HEK293 (cell line): Measurements from ENCODE around the gene ASPSCR1.

Source experiments
- CTCF ChIA-PET: fragments of 350-600 bp; formaldehyde crosslinking; extraction: SDS; loops from one replicate; lab custom pipeline; 2021; ENCODE audit warnings: antibody characterized with exemption; lab: Yijun Ruan, JAX
- POLR2A ChIA-PET: fragments of 300-600 bp; formaldehyde crosslinking; extraction: SDS; loops from one replicate; lab custom pipeline; 2020; ENCODE audit warnings: antibody characterized with exemption, inconsistent platforms; lab: Yijun Ruan, JAX
- H3K27ac ChIP-seq: fragments of 200-500 bp; sonication (Bioruptor generic); 2 replicates; pipeline ENCODE4 v1.5.1; 2014; ENCODE audit warnings: low read depth, low read length, control low read depth, inconsistent platforms; ENCODE audit errors: extremely low read depth
- H3K36me3 ChIP-seq, 2 experiments: fragments of 200-500 bp in 1 of 2; sonication (Bioruptor generic) in 1 of 2; 1 replicate in 1 of 2; 2 replicates in 1 of 2; pipeline ENCODE4 v1.5.1; 2014 to 2017; ENCODE audit warnings: inconsistent platforms in 2 of 2, low read length in 2 of 2; ENCODE audit not compliant: control insufficient read depth in 2 of 2, insufficient read depth in 1 of 2
- H3K4me1 ChIP-seq: fragments of 200-500 bp; sonication (Bioruptor generic); 2 replicates; pipeline ENCODE4 v1.5.1; 2014; ENCODE audit warnings: mild to moderate bottlenecking, low read length, inconsistent platforms; ENCODE audit not compliant: control insufficient read depth, insufficient read depth
- H3K4me3 ChIP-seq: 2 replicates; pipeline ENCODE4 v1.5.1; 2011; ENCODE audit warnings: low read depth, mild to moderate bottlenecking, control low read depth, low read length, moderate library complexity
- H3K9me3 ChIP-seq: fragments of 200-500 bp; sonication (Bioruptor generic); 2 replicates; pipeline ENCODE4 v1.5.1; 2014; ENCODE audit warnings: low read depth, low read length, inconsistent platforms; ENCODE audit not compliant: control insufficient read depth, insufficient read depth
- BCL11A ChIP-seq: fragments of 450-650 bp; formaldehyde crosslinking; IDR thresholded peaks from 2 replicates; pipeline ENCODE4 v1.5.1; 2016; ENCODE audit warnings: low read depth, missing biosample characterization, missing genetic modification characterization
- EGR2 ChIP-seq: fragments of 450-650 bp; formaldehyde crosslinking; IDR thresholded peaks from 2 replicates; pipeline ENCODE4 v1.5.1; 2016; ENCODE audit warnings: low read depth, missing biosample characterization, missing genetic modification characterization
- HIC1 ChIP-seq: fragments of 450-650 bp; formaldehyde crosslinking; IDR thresholded peaks from 2 replicates; pipeline ENCODE4 v1.5.1; 2016; ENCODE audit warnings: missing biosample characterization, missing genetic modification characterization
- INSM2 ChIP-seq: fragments of 450-650 bp; formaldehyde crosslinking; IDR thresholded peaks from 2 replicates; pipeline ENCODE4 v1.5.1; 2016; ENCODE audit warnings: missing biosample characterization, missing genetic modification characterization
- KLF1 ChIP-seq: fragments of 450-650 bp; formaldehyde crosslinking; IDR thresholded peaks from 2 replicates; pipeline ENCODE4 v1.5.1; 2016; ENCODE audit warnings: missing biosample characterization, missing genetic modification characterization
- SETDB1 ChIP-seq: IDR thresholded peaks from one replicate; pipeline ENCODE4 v1.6.1; 2017; ENCODE audit warnings: mild to moderate bottlenecking, low read length, moderate library complexity, mixed read lengths; ENCODE audit not compliant: insufficient read length
- ZBTB11 ChIP-seq: fragments of 450-650 bp; formaldehyde crosslinking; conservative IDR thresholded peaks from 2 replicates; pipeline ENCODE4 v1.5.1; 2016; ENCODE audit warnings: low read depth, missing biosample characterization, missing genetic modification characterization
- ZFHX2 ChIP-seq: fragments of 450-650 bp; formaldehyde crosslinking; conservative IDR thresholded peaks from 2 replicates; pipeline ENCODE4 v1.5.1; 2016; ENCODE audit warnings: missing biosample characterization, missing genetic modification characterization
- ZNF148 ChIP-seq: fragments of 450-650 bp; formaldehyde crosslinking; IDR thresholded peaks from 2 replicates; pipeline ENCODE4 v1.5.0; 2017; ENCODE audit warnings: missing biosample characterization, missing genetic modification characterization, borderline replicate concordance
- ZNF223 ChIP-seq: fragments of 450-650 bp; formaldehyde crosslinking; IDR thresholded peaks from 2 replicates; pipeline ENCODE4 v1.5.1; 2016; ENCODE audit warnings: missing biosample characterization, missing genetic modification characterization
- ZNF280C ChIP-seq: fragments of 450-650 bp; formaldehyde crosslinking; IDR thresholded peaks from 2 replicates; pipeline ENCODE4 v1.5.1; 2016; ENCODE audit warnings: missing biosample characterization, missing genetic modification characterization
- ZNF354C ChIP-seq: fragments of 450-650 bp; formaldehyde crosslinking; IDR thresholded peaks from 2 replicates; pipeline ENCODE4 v1.5.1; 2016; ENCODE audit warnings: missing biosample characterization, missing genetic modification characterization, low read depth, borderline replicate concordance
- ZNF426 ChIP-seq: fragments of 450-650 bp; formaldehyde crosslinking; IDR thresholded peaks from 2 replicates; pipeline ENCODE4 v1.5.1; 2017; ENCODE audit warnings: missing biosample characterization, missing genetic modification characterization, mild to moderate bottlenecking, inconsistent platforms, moderate library complexity
- ZNF510 ChIP-seq: fragments of 450-650 bp; formaldehyde crosslinking; IDR thresholded peaks from 2 replicates; pipeline ENCODE4 v1.5.1; 2018; ENCODE audit warnings: mild to moderate bottlenecking, missing genetic modification characterization, missing biosample characterization; ENCODE audit not compliant: insufficient replicate concordance
- ZNF560 ChIP-seq: fragments of 450-650 bp; formaldehyde crosslinking; IDR thresholded peaks from 2 replicates; pipeline ENCODE4 v1.5.1; 2017; ENCODE audit warnings: missing biosample characterization, missing genetic modification characterization, borderline replicate concordance
- ZNF645 ChIP-seq: fragments of 450-650 bp; formaldehyde crosslinking; IDR thresholded peaks from 2 replicates; pipeline ENCODE4; 2016; ENCODE audit warnings: missing biosample characterization, missing genetic modification characterization
- ZNF791 ChIP-seq: fragments of 450-650 bp; formaldehyde crosslinking; IDR thresholded peaks from 2 replicates; pipeline ENCODE4 v1.5.1; 2016; ENCODE audit warnings: missing biosample characterization, missing genetic modification characterization

Gene ASPSCR1

GRCh38 chr17:82045936-82046484, 68.6 kb downstream of the ASPSCR1 start (continued):
- TF ChIP-seq ZNF280C (tag by site-specific recombination) (no peak), HIC1 (no peak), ZNF223 (tag by site-specific recombination) (no peak), ZNF791 (tag by site-specific recombination) (no peak), BCL11A (tag by site-specific recombination) (no peak)

- no peak overlapping the region for H3K4me3 ChIP-seq
- peaks cover 3% of the 10 kb centered on the region; the same call in 1 of the 2 replicates for H3K4me1 ChIP-seq
- no peaks in the 10 kb centered on the region for H3K9me3 ChIP-seq
- ChIA-PET CTCF (no interaction called here), POLR2A (interaction anchor here (1.3 kb wide), 2 partner anchors 9 kb away, joined by 3 read pairs; partner anchors contain the start of gene DCXR)
- no peak for TF ChIP-seq SETDB1
- TF ChIP-seq INSM2 (tag by site-specific recombination): no peak
- TF ChIP-seq ZBTB11 (tag by site-specific recombination): no peak
- no peak for TF ChIP-seq ZNF560
- TF ChIP-seq ZNF510: no peak
- no peak overlapping the region for H3K27ac ChIP-seq
- H3K36me3 ChIP-seq: peaks cover 0 to 49% of the 10 kb centered on the region in 2 experiments; a peak in 1 of 3 replicates
These were observed 69.5 kb downstream of the ASPSCR1 start for GRCh38 chr17:82046903-82047302.

GRCh38 chr17:82047379-82047778, 70.0 kb downstream of the ASPSCR1 start:
- peaks cover 0 to 49% of the 10 kb centered on the region in 2 experiments; a peak in 1 of 3 replicates for H3K36me3 ChIP-seq
- H3K4me1 ChIP-seq: peaks cover 3% of the 10 kb centered on the region; the same call in 1 of the 2 replicates
- H3K9me3 ChIP-seq: no peaks in the 10 kb centered on the region
- ChIA-PET POLR2A (interaction anchor here (0.5 to 1.1 kb wide), 2 partner anchors 10 to 540 kb away, joined by 4 to 5 read pairs; partner anchors contain the start of gene DCXR), CTCF (interaction anchor here (0.6 to 1.1 kb wide), 2 partner anchors 17 to 260 kb away, joined by 3 read pairs; no protein-coding TSS in a partner anchor)
- no peak overlapping the region for H3K4me3 ChIP-seq
- no peak overlapping the region for H3K27ac ChIP-seq
- no peak for TF ChIP-seq ZNF148 (tag by site-specific recombination)
- peak; percentile 91 for TF ChIP-seq KLF1 (tag by site-specific recombination)
- TF ChIP-seq ZFHX2: peak; percentile 100
- no peak for TF ChIP-seq ZNF354C (tag by site-specific recombination)
- TF ChIP-seq EGR2 (tag by site-specific recombination): peak; percentile 100
- TF ChIP-seq ZNF645: no peak
- no peak for TF ChIP-seq ZNF426 (tag by site-specific recombination)
